Measurements from ENCODE around the gene CCDC187. TPM values are rescaled to one million over a fixed set of nuclear protein-coding genes. Genes with fewer than 3 reads are reported as not detected.

Gene CCDC187
- total RNA-seq, 1 experiment from 2014 or later: 0.04 TPM

DNA sequence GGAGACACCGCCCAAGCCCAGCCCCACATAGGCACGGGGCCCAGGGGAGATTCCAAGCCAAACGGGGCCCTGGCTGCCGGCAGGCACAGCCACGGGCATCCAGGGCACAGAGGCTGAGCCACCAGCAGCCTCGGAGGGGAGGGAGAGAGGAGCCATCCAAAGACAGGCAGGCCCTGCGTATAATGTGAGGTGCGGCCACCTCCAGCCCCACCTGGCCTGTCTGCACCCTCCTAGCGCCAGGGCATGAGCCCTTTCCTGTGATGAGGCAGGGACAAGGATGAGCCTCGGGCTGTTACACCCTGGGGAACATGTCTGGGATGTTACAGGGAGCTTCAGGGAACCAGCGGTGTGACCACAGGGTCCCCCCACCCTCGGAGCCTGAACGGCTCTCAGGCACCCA is 1.1 kb upstream of the CCDC187 start (continued):
- TF ChIP-seq, protein P1, sequence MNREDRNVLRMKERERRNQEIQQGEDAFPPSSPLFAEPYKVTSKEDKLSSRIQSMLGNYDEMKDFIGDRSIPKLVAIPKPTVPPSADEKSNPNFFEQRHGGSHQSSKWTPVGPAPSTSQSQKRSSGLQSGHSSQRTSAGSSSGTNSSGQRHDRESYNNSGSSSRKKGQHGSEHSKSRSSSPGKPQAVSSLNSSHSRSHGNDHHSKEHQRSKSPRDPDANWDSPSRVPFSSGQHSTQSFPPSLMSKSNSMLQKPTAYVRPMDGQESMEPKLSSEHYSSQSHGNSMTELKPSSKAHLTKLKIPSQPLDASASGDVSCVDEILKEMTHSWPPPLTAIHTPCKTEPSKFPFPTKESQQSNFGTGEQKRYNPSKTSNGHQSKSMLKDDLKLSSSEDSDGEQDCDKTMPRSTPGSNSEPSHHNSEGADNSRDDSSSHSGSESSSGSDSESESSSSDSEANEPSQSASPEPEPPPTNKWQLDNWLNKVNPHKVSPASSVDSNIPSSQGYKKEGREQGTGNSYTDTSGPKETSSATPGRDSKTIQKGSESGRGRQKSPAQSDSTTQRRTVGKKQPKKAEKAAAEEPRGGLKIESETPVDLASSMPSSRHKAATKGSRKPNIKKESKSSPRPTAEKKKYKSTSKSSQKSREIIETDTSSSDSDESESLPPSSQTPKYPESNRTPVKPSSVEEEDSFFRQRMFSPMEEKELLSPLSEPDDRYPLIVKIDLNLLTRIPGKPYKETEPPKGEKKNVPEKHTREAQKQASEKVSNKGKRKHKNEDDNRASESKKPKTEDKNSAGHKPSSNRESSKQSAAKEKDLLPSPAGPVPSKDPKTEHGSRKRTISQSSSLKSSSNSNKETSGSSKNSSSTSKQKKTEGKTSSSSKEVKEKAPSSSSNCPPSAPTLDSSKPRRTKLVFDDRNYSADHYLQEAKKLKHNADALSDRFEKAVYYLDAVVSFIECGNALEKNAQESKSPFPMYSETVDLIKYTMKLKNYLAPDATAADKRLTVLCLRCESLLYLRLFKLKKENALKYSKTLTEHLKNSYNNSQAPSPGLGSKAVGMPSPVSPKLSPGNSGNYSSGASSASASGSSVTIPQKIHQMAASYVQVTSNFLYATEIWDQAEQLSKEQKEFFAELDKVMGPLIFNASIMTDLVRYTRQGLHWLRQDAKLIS (CRISPR knock-in tag; IDR thresholded peaks at IDR 0.05; ENCODE audit: borderline replicate concordance): no peak
- TF ChIP-seq NR3C1 (CRISPR knock-in tag; conservative IDR thresholded peaks at IDR 0.05; ENCODE audit: low read depth) (no peak), CREB1 (CRISPR knock-in tag; IDR thresholded peaks at IDR 0.05) (no peak), TEAD1 (CRISPR knock-in tag; IDR thresholded peaks at IDR 0.05) (no peak), TP53 (CRISPR knock-in tag; IDR thresholded peaks at IDR 0.05) (no peak), IRF2 (CRISPR knock-in tag; IDR thresholded peaks at IDR 0.05; ENCODE audit: borderline replicate concordance, low read depth) (no peak)
- TF ChIP-seq, protein P2, sequence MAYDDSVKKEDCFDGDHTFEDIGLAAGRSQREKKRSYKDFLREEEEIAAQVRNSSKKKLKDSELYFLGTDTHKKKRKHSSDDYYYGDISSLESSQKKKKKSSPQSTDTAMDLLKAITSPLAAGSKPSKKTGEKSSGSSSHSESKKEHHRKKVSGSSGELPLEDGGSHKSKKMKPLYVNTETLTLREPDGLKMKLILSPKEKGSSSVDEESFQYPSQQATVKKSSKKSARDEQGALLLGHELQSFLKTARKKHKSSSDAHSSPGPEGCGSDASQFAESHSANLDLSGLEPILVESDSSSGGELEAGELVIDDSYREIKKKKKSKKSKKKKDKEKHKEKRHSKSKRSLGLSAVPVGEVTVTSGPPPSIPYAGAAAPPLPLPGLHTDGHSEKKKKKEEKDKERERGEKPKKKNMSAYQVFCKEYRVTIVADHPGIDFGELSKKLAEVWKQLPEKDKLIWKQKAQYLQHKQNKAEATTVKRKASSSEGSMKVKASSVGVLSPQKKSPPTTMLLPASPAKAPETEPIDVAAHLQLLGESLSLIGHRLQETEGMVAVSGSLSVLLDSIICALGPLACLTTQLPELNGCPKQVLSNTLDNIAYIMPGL (CRISPR knock-in tag; IDR thresholded peaks at IDR 0.05): no peak

DNA sequence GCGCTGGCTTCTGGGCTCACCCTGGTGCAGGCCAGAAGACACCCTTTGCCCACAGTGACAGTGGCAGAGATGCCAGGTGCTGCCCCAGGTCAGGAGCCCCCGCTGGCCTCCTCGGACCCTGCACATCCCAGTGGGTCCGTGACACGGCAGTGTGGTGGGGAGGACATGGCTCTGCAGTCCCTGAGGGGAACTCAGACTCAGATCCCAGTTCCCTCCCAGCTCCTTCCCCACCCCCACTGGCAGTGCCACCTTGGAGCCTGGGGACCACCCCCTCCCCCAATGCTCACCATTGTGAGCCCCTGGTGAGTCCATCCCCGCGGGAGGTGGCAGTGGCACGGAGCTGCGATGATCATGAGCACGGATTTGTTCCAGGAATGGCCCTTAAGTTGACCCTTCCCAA is 562 bp upstream of the CCDC187 start:
- CTCF ChIA-PET: interaction anchor here (1.7 to 2.2 kb wide), 2 partner anchors 28 to 134 kb away, joined by 5 read pairs; no protein-coding TSS in a partner anchor
- no peaks in the 10 kb centered on the region for H3K36me3 Mint-ChIP-seq

DNA sequence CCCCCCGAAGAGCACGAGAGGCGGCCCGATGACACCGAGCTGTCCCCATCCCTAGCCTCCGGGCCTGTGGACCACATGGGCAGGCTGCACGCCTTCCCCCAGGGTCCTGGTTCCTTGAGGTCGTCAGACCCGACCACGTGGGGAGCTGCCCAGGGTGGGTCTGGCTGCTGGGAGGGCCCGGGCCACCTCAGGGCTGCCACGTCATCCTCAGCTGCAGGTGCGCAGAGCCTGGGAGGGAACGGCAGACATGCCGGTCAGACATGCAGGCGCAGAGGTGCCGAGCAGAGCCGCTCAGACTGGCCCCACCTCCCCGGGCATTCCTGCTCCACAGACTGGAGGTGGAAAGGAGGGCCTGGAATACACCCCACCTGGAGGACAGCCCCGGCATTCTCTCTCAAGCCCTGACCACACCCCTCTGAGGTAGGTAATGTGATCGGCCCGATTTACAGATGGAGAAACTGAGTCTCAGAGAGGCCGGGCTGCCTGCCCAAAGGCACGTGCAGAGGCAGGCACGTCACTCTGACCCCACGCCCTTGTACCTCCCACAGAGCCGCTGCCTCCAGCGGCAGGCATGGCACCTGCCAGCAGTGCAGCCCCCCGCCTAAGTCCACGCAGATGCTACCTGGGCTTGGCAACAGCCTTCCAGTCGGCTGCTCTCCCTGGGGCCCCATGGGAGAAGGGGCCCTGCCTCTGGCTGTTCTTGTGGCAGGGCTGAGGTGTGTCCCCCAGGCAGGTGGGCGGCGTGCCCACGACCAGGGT is 649 bp downstream of the CCDC187 start:
- ChIA-PET CTCF (interaction anchor here (2.2 kb wide), 1 partner anchor 26 kb away, joined by 5 read pairs; no protein-coding TSS in a partner anchor), POLR2A (no interaction called here)
- no peak overlapping the region for H3K4me3 Mint-ChIP-seq
- H3K27me3 Mint-ChIP-seq (ENCODE audit: low read depth): no peaks in the 10 kb centered on the region
- peak; percentile 50 for ATAC-seq
- H3K9me3 Mint-ChIP-seq: no peaks in the 10 kb centered on the region
- H3K4me1 Mint-ChIP-seq: no peaks in the 10 kb centered on the region
- no peaks in the 10 kb centered on the region for H3K36me3 Mint-ChIP-seq
- DNase-seq (ENCODE audit: low spot score): no peak
- H3K27ac Mint-ChIP-seq: no peak overlapping the region
- TF ChIP-seq JAZF1 (CRISPR knock-in tag; IDR thresholded peaks at IDR 0.05): no peak
- TF ChIP-seq ELF4 (CRISPR knock-in tag; IDR thresholded peaks at IDR 0.05; ENCODE audit: low read depth): no peak
- TF ChIP-seq, protein P3, sequence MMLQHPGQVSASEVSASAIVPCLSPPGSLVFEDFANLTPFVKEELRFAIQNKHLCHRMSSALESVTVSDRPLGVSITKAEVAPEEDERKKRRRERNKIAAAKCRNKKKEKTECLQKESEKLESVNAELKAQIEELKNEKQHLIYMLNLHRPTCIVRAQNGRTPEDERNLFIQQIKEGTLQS (CRISPR knock-in tag; conservative IDR thresholded peaks at IDR 0.05): no peak
- TF ChIP-seq, protein P4, sequence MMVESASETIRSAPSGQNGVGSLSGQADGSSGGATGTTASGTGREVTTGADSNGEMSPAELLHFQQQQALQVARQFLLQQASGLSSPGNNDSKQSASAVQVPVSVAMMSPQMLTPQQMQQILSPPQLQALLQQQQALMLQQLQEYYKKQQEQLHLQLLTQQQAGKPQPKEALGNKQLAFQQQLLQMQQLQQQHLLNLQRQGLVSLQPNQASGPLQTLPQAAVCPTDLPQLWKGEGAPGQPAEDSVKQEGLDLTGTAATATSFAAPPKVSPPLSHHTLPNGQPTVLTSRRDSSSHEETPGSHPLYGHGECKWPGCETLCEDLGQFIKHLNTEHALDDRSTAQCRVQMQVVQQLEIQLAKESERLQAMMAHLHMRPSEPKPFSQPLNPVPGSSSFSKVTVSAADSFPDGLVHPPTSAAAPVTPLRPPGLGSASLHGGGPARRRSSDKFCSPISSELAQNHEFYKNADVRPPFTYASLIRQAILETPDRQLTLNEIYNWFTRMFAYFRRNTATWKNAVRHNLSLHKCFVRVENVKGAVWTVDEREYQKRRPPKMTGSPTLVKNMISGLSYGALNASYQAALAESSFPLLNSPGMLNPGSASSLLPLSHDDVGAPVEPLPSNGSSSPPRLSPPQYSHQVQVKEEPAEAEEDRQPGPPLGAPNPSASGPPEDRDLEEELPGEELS (CRISPR knock-in tag; IDR thresholded peaks at IDR 0.05): no peak

More for the DNA sequence above, 562 bp upstream of the CCDC187 start:
- H3K4me1 Mint-ChIP-seq: no peaks in the 10 kb centered on the region
- H3K4me3 Mint-ChIP-seq: no peak overlapping the region
- H3K27ac Mint-ChIP-seq: no peak overlapping the region
- no peaks in the 10 kb centered on the region for H3K9me3 Mint-ChIP-seq
- TF ChIP-seq NR2C2 (CRISPR knock-in tag; IDR thresholded peaks at IDR 0.05) (no peak), ZNF219 (CRISPR knock-in tag; IDR thresholded peaks at IDR 0.05; ENCODE audit: borderline replicate concordance) (no peak), PRRX2 (CRISPR knock-in tag; IDR thresholded peaks at IDR 0.05) (no peak), GRHL2 (CRISPR knock-in tag; IDR thresholded peaks at IDR 0.05; ENCODE audit: insufficient replicate concordance, severe bottlenecking) (no peak), ZNF423 (CRISPR knock-in tag; IDR thresholded peaks at IDR 0.05) (no peak)
- TF ChIP-seq, protein P5, sequence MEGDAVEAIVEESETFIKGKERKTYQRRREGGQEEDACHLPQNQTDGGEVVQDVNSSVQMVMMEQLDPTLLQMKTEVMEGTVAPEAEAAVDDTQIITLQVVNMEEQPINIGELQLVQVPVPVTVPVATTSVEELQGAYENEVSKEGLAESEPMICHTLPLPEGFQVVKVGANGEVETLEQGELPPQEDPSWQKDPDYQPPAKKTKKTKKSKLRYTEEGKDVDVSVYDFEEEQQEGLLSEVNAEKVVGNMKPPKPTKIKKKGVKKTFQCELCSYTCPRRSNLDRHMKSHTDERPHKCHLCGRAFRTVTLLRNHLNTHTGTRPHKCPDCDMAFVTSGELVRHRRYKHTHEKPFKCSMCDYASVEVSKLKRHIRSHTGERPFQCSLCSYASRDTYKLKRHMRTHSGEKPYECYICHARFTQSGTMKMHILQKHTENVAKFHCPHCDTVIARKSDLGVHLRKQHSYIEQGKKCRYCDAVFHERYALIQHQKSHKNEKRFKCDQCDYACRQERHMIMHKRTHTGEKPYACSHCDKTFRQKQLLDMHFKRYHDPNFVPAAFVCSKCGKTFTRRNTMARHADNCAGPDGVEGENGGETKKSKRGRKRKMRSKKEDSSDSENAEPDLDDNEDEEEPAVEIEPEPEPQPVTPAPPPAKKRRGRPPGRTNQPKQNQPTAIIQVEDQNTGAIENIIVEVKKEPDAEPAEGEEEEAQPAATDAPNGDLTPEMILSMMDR (IDR thresholded peaks at IDR 0.05): no peak
- TF ChIP-seq, protein P6, sequence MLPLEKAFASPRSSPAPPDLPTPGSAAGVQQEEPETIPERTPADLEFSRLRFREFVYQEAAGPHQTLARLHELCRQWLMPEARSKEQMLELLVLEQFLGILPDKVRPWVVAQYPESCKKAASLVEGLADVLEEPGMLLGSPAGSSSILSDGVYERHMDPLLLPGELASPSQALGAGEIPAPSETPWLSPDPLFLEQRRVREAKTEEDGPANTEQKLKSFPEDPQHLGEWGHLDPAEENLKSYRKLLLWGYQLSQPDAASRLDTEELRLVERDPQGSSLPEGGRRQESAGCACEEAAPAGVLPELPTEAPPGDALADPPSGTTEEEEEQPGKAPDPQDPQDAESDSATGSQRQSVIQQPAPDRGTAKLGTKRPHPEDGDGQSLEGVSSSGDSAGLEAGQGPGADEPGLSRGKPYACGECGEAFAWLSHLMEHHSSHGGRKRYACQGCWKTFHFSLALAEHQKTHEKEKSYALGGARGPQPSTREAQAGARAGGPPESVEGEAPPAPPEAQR (CRISPR knock-in tag; IDR thresholded peaks at IDR 0.05): no peak
- no peaks in the 10 kb centered on the region for H3K27me3 Mint-ChIP-seq (ENCODE audit: low read depth)
- POLR2A ChIA-PET: no interaction called here
- no peak for ATAC-seq
- no peak for DNase-seq (ENCODE audit: low spot score)
